ENCODE measurements around the gene EHHADH. TPM values are rescaled to one million over a fixed set of nuclear protein-coding genes. Genes with fewer than 3 reads are reported as not detected.

EHHADH gene
- total RNA-seq, 1 donor from 2014 or later: 6.8 TPM

- no peak overlapping the region for H3K4me3 Mint-ChIP-seq (ENCODE audit: unreplicated experiment)
- H3K4me1 Mint-ChIP-seq (ENCODE audit: unreplicated experiment): no peaks in the 10 kb centered on the region
- H3K27ac Mint-ChIP-seq (ENCODE audit: unreplicated experiment): no peak overlapping the region
- no peaks in the 10 kb centered on the region for H3K36me3 Mint-ChIP-seq (ENCODE audit: low read depth, unreplicated experiment)
- H3K27me3 Mint-ChIP-seq (ENCODE audit: unreplicated experiment): peaks cover 3% of the 10 kb centered on the region
- H3K9me3 Mint-ChIP-seq (ENCODE audit: unreplicated experiment): no peaks in the 10 kb centered on the region
- no peak for DNase-seq (ENCODE audit: low spot score)
- TF ChIP-seq CTCF (IDR thresholded peaks at IDR 0.05; ENCODE audit: unreplicated experiment): no peak
Measured at GRCh38 chr3:185164428-185165217, 89.2 kb downstream of the EHHADH start.

GRCh38 chr3:185162634-185163033 lies 91.2 kb downstream of the EHHADH start:
- Mint-ChIP-seq H3K4me3 (ENCODE audit: unreplicated experiment) (no peak overlapping the region), H3K36me3 (ENCODE audit: low read depth, unreplicated experiment) (no peaks in the 10 kb centered on the region), H3K9me3 (ENCODE audit: unreplicated experiment) (no peaks in the 10 kb centered on the region), H3K4me1 (ENCODE audit: unreplicated experiment) (no peaks in the 10 kb centered on the region), H3K27me3 (ENCODE audit: unreplicated experiment) (peaks cover 6% of the 10 kb centered on the region), H3K27ac (ENCODE audit: unreplicated experiment) (no peak overlapping the region)
- TF ChIP-seq CTCF (IDR thresholded peaks at IDR 0.05; ENCODE audit: unreplicated experiment): no peak
- DNase-seq (ENCODE audit: low spot score): no peak

- Mint-ChIP-seq H3K27ac (ENCODE audit: unreplicated experiment) (no peak overlapping the region), H3K4me3 (ENCODE audit: unreplicated experiment) (no peak overlapping the region), H3K36me3 (ENCODE audit: low read depth, unreplicated experiment) (no peaks in the 10 kb centered on the region), H3K9me3 (ENCODE audit: unreplicated experiment) (no peaks in the 10 kb centered on the region), H3K4me1 (ENCODE audit: unreplicated experiment) (no peaks in the 10 kb centered on the region), H3K27me3 (ENCODE audit: unreplicated experiment) (peaks cover 6% of the 10 kb centered on the region)
- no peak for TF ChIP-seq CTCF (IDR thresholded peaks at IDR 0.05; ENCODE audit: unreplicated experiment)
- DNase-seq (ENCODE audit: low spot score): no peak
Measured at GRCh38 chr3:185161761-185162160, 92.1 kb downstream of the EHHADH start.

- H3K27me3 Mint-ChIP-seq (ENCODE audit: unreplicated experiment): peaks cover 6% of the 10 kb centered on the region
- no peak overlapping the region for H3K27ac Mint-ChIP-seq (ENCODE audit: unreplicated experiment)
- H3K9me3 Mint-ChIP-seq (ENCODE audit: unreplicated experiment): no peaks in the 10 kb centered on the region
- TF ChIP-seq CTCF (IDR thresholded peaks at IDR 0.05; ENCODE audit: unreplicated experiment): no peak
- H3K4me3 Mint-ChIP-seq (ENCODE audit: unreplicated experiment): no peak overlapping the region
- no peaks in the 10 kb centered on the region for H3K36me3 Mint-ChIP-seq (ENCODE audit: low read depth, unreplicated experiment)
- no peak for DNase-seq (ENCODE audit: low spot score)
- no peaks in the 10 kb centered on the region for H3K4me1 Mint-ChIP-seq (ENCODE audit: unreplicated experiment)
Measured at GRCh38 chr3:185157347-185157746, 96.5 kb downstream of the EHHADH start.

- H3K9me3 Mint-ChIP-seq (ENCODE audit: unreplicated experiment): no peaks in the 10 kb centered on the region
- peaks cover 2% of the 10 kb centered on the region for H3K4me1 Mint-ChIP-seq (ENCODE audit: unreplicated experiment)
- H3K4me3 Mint-ChIP-seq (ENCODE audit: unreplicated experiment): no peak overlapping the region
Measured at GRCh38 chr3:185155678-185156077, 98.2 kb downstream of the EHHADH start.

More at GRCh38 chr3:185155678-185156077, 98.2 kb downstream of the EHHADH start:
- TF ChIP-seq CTCF (IDR thresholded peaks at IDR 0.05; ENCODE audit: unreplicated experiment): no peak
- Mint-ChIP-seq H3K27me3 (ENCODE audit: unreplicated experiment) (peaks cover 10% of the 10 kb centered on the region), H3K36me3 (ENCODE audit: low read depth, unreplicated experiment) (no peaks in the 10 kb centered on the region), H3K27ac (ENCODE audit: unreplicated experiment) (no peak overlapping the region)
- DNase-seq (ENCODE audit: low spot score): no peak
